Osteoblast (primary cell): Measurements from ENCODE around the gene GATAD2A. TPM values are rescaled to one million over a fixed set of nuclear protein-coding genes. Genes with fewer than 3 reads are reported as not detected.

ENCODE experiments used
- DNase-seq: peaks from one replicate; pipeline ENCODE4 v3.0.0; 2011; ENCODE audit warnings: low spot score, mixed read lengths; ENCODE audit not compliant: insufficient read length; ENCODE audit errors: missing footprints
- H2AFZ ChIP-seq: 2 replicates; pipeline ENCODE4 v1.6.0; 2011; ENCODE audit warnings: mild to moderate bottlenecking, low read length
- H3K27ac ChIP-seq: 2 replicates; pipeline ENCODE4 v1.5.1; 2011; ENCODE audit warnings: mild to moderate bottlenecking, low read depth, low read length, moderate library complexity
- H3K27me3 ChIP-seq: 2 replicates; pipeline ENCODE4 v1.6.0; 2012; ENCODE audit warnings: mild to moderate bottlenecking, control low read depth, inconsistent platforms, low read length, moderate library complexity; ENCODE audit not compliant: insufficient read depth
- H3K36me3 ChIP-seq: 2 replicates; pipeline ENCODE4 v1.5.1; 2011; ENCODE audit warnings: mild to moderate bottlenecking, low read length, control low read depth, moderate library complexity; ENCODE audit not compliant: insufficient read depth
- H3K4me1 ChIP-seq: 2 replicates; pipeline ENCODE4 v1.5.1; 2011; ENCODE audit warnings: mild to moderate bottlenecking, low read length, control low read depth, moderate library complexity; ENCODE audit not compliant: insufficient read depth
- H3K4me2 ChIP-seq: 2 replicates; pipeline ENCODE4 v1.6.0; 2011; ENCODE audit warnings: mild to moderate bottlenecking, low read length; ENCODE audit not compliant: insufficient read depth
- H3K4me3 ChIP-seq: fragments of 200-600 bp; sonication (generic); 3 replicates; pipeline ENCODE4 v1.5.1; 2012; ENCODE audit warnings: mild to moderate bottlenecking, low read length, inconsistent platforms; ENCODE audit not compliant: insufficient read depth
- H3K79me2 ChIP-seq: 2 replicates; pipeline ENCODE4 v1.6.0; 2012; ENCODE audit warnings: mild to moderate bottlenecking, low read length, control low read depth, inconsistent platforms; ENCODE audit not compliant: insufficient read depth
- H3K9me3 ChIP-seq: 2 replicates; pipeline ENCODE4 v1.5.1; 2011; ENCODE audit warnings: low read depth, low read length, control low read depth
- H4K20me1 ChIP-seq: 2 replicates; pipeline ENCODE4 v1.6.0; 2012; ENCODE audit warnings: mild to moderate bottlenecking, low read length, control low read depth; ENCODE audit not compliant: insufficient read depth
- CTCF ChIP-seq: IDR thresholded peaks from 2 replicates; pipeline ENCODE4 v1.5.1; 2011; ENCODE audit warnings: mild to moderate bottlenecking, low read depth, low read length, moderate library complexity; ENCODE audit errors: extremely low read depth
- total RNA-seq: library from RNA; depleted of rRNA; stranded (reverse); fragments of >200 nt; gene quantifications from 2 replicates; pipeline ENCODE4 v1.2.3, GENCODE V29; 2012

Gene GATAD2A
- total RNA-seq, 1 donor, result 48.9 TPM

GRCh38 chr19:19528721-19529490 is 123.4 kb downstream of the GATAD2A start, which contains the start of gene YJEFN3:
TSS of gene YJEFN3 (plus strand) at chr19:19528911. CDS start at chr19:19528933, 22 bp downstream.
- peaks cover 29% of the 10 kb centered on the region for H4K20me1 ChIP-seq
- H3K4me3 ChIP-seq, result no peak within 1 kb of the TSS
- peak; percentile 84 for DNase-seq
- peaks cover 10% of the 10 kb centered on the region for H3K36me3 ChIP-seq
- H3K79me2 ChIP-seq, result peaks cover 19% of the 10 kb centered on the region
- H3K27ac ChIP-seq, result no peak within 1 kb of the TSS
- H2AFZ ChIP-seq, result no peak within 1 kb of the TSS
- no peaks in the 10 kb centered on the region for H3K9me3 ChIP-seq
- H3K27me3 ChIP-seq, result no peaks in the 10 kb centered on the region
- no peak for TF ChIP-seq CTCF
- peaks cover 11% of the 10 kb centered on the region for H3K4me1 ChIP-seq
- no peak within 1 kb of the TSS for H3K4me2 ChIP-seq

GRCh38 chr19:19529783-19530422 is 124.4 kb downstream of the GATAD2A start:
- peaks cover 11% of the 10 kb centered on the region for H3K79me2 ChIP-seq
- no peak for TF ChIP-seq CTCF
- H3K27ac ChIP-seq, result no peak overlapping the region
- DNase-seq, result peak; percentile 90
- H3K4me1 ChIP-seq, result peaks cover 11% of the 10 kb centered on the region
- peaks cover 10% of the 10 kb centered on the region for H3K36me3 ChIP-seq
- no peaks in the 10 kb centered on the region for H3K27me3 ChIP-seq
- no peak overlapping the region for H3K4me2 ChIP-seq
- H3K4me3 ChIP-seq, result no peak overlapping the region
- H2AFZ ChIP-seq, result no peak overlapping the region
- peaks cover 22% of the 10 kb centered on the region for H4K20me1 ChIP-seq
- H3K9me3 ChIP-seq, result no peaks in the 10 kb centered on the region

GRCh38 chr19:19530423-19530804 is 124.9 kb downstream of the GATAD2A start:
- no peak for TF ChIP-seq CTCF
- Histone ChIP-seq H3K27me3 (no peaks in the 10 kb centered on the region), H3K4me2 (no peak overlapping the region), H3K4me1 (peaks cover 11% of the 10 kb centered on the region), H3K4me3 (no peak overlapping the region), H2AFZ (no peak overlapping the region), H3K9me3 (no peaks in the 10 kb centered on the region), H3K36me3 (peaks cover 10% of the 10 kb centered on the region), H3K79me2 (peaks cover 5% of the 10 kb centered on the region), H3K27ac (no peak overlapping the region), H4K20me1 (peaks cover 17% of the 10 kb centered on the region)
- peak; percentile 96 for DNase-seq

- Histone ChIP-seq H3K36me3 (peaks cover 10% of the 10 kb centered on the region), H4K20me1 (peaks cover 13% of the 10 kb centered on the region), H3K4me1 (peaks cover 11% of the 10 kb centered on the region), H3K27me3 (no peaks in the 10 kb centered on the region), H3K27ac (no peak overlapping the region), H3K79me2 (peaks cover 2% of the 10 kb centered on the region), H3K4me2 (no peak overlapping the region), H3K4me3 (no peak overlapping the region), H2AFZ (no peak overlapping the region), H3K9me3 (no peaks in the 10 kb centered on the region)
- DNase-seq, result peak; percentile 84
- TF ChIP-seq CTCF, result no peak
These were observed 125.4 kb downstream of the GATAD2A start for GRCh38 chr19:19530889-19531288.
